Mononuclear cell (primary cell): ENCODE measurements around the gene NDFIP1. TPM values are rescaled to one million over a fixed set of nuclear protein-coding genes. Genes with fewer than 3 reads are reported as not detected.

Experiments used
- H3K27me3 ChIP-seq: 2 replicates; pipeline ENCODE4 v1.6.0; 2011; ENCODE audit warnings: low read length, control low read depth; ENCODE audit not compliant: insufficient read depth
- H3K4me1 ChIP-seq: 2 replicates; pipeline ENCODE4 v1.5.1; 2011; ENCODE audit warnings: mild to moderate bottlenecking, low read length, control low read depth; ENCODE audit not compliant: insufficient read depth
- H3K4me3 ChIP-seq: 2 replicates; pipeline ENCODE4 v1.5.1; 2011; ENCODE audit warnings: mild to moderate bottlenecking, low read length, moderate library complexity
- H3K9me3 ChIP-seq: 2 replicates; pipeline ENCODE4 v1.5.1; 2011; ENCODE audit warnings: low read depth, mild to moderate bottlenecking, control low read depth, low read length
- total RNA-seq: library from RNA; depleted of rRNA; stranded (reverse); fragments of >200 nt; gene quantifications from one replicate; pipeline ENCODE4 v1.2.3, GENCODE V29; 2012

The NDFIP1 gene
- total RNA-seq, 1 donor = 195 TPM

DNA sequence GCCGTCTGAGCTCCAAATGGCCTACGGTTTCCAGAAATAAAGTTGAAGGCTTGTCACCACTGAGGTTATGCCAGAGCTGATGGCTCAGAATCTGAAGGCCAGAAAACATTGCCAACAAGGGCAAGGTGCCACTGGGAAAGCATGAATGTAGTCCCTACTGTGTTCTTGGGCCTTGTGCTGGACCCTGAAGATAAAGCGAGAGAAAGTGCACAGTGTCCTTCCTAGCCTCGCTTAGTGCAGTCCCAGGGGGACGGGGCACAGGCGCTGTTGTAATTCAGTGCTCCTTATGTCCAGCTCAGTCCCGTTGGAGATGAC is 84.5 kb downstream of the NDFIP1 start:
- Histone ChIP-seq H3K9me3 (no peaks in the 10 kb centered on the region), H3K27me3 (no peaks in the 10 kb centered on the region)

DNA sequence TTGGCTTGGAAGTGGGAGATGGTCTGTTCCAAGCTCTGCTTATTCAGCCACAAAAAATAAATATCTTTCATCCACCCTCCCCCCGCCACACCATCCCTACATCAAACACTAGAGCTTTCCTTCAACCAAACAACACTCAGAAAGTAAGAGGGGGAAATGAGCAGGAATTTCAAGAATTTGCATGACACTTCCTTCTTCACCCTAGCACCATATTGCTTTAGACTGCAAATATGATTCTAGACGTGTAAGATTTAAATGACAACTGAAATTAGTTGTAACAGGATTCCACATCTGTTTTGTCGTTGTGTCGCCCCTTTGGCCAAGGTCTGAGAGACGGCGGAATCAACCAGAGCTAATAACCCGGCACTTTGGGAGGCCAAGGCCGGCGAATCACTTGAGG is 88.5 kb downstream of the NDFIP1 start:
- no peak overlapping the region for H3K4me3 ChIP-seq
- no peaks in the 10 kb centered on the region for H3K27me3 ChIP-seq
- no peaks in the 10 kb centered on the region for H3K9me3 ChIP-seq
- no peaks in the 10 kb centered on the region for H3K4me1 ChIP-seq

More for the DNA sequence above, 84.5 kb downstream of the NDFIP1 start:
- Histone ChIP-seq H3K4me3 (no peak overlapping the region), H3K4me1 (no peaks in the 10 kb centered on the region)

DNA sequence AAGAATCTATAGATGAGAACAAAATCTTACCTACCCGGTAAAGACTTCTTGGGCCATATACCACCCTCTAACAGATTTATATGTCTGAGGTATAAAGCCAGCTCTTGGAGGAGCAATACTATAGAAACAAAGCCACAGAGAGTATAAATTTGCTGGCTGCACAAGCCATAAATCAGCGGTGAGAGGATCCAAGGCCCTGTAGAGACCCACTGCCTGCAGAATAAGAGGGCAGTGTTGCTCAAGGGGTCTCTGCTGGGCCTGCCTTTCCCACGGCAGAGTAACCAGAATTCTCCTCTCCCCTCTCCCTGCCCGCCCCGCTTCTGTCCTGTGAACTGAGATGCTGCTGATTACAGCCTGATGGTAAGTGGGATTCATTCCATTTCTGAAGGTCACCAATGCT is 89.2 kb downstream of the NDFIP1 start:
- Histone ChIP-seq H3K27me3 (no peaks in the 10 kb centered on the region), H3K4me1 (no peaks in the 10 kb centered on the region), H3K4me3 (no peak overlapping the region), H3K9me3 (no peaks in the 10 kb centered on the region)

GRCh38 chr5:142199388-142199787 is 90.8 kb downstream of the NDFIP1 start:
- Histone ChIP-seq H3K27me3 (no peaks in the 10 kb centered on the region), H3K9me3 (no peaks in the 10 kb centered on the region)

DNA sequence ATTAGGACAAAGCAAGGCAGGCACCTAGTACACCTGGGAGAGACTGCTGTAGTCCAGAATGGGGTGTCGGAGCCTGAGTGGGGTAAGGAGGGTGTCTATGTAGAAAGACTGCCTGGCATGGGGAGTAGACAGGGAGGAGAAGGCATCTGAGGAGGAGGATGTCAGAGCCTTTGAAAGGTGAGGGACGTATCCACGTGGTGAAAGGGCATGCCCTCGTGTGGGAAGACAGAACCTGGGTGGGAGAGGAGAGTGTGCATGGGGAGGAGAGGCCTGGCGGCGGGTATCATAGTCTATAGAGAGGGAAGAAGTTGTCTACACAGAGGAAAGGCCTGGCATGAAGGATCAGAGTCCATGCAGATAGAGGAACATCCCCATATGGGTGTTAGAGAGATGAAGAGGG is 91.8 kb downstream of the NDFIP1 start:
- no peaks in the 10 kb centered on the region for H3K4me1 ChIP-seq
- H3K4me3 ChIP-seq = no peak overlapping the region
- no peaks in the 10 kb centered on the region for H3K27me3 ChIP-seq
- H3K9me3 ChIP-seq = no peaks in the 10 kb centered on the region

More at GRCh38 chr5:142199388-142199787, 90.8 kb downstream of the NDFIP1 start:
- Histone ChIP-seq H3K4me1 (no peaks in the 10 kb centered on the region), H3K4me3 (no peak overlapping the region)

GRCh38 chr5:142201471-142201887 is 92.9 kb downstream of the NDFIP1 start:
- Histone ChIP-seq H3K4me1 (no peaks in the 10 kb centered on the region), H3K9me3 (no peaks in the 10 kb centered on the region)

DNA sequence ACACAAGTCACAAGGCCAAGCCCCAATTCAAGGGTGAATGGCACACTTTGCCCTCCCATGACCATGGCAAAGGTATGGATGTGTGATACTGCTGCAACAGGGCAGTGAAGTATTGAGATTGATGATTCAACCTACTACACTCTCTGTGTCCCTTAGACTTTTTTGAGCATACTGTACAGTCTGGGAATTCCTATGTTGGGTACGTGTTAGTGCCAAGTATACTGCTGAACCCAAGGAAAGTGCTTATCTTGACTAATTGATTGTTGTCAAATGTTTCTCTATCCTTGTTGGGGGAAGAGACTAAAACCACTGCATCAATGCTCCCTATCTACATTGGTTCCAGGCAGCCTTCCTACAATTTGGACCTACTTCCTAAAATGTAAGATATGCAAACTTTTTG is 93.7 kb downstream of the NDFIP1 start:
- H3K4me1 ChIP-seq = no peaks in the 10 kb centered on the region

More at GRCh38 chr5:142201471-142201887, 92.9 kb downstream of the NDFIP1 start:
- Histone ChIP-seq H3K27me3 (no peaks in the 10 kb centered on the region), H3K4me3 (no peak overlapping the region)

More for the DNA sequence above, 93.7 kb downstream of the NDFIP1 start:
- Histone ChIP-seq H3K27me3 (no peaks in the 10 kb centered on the region), H3K9me3 (no peaks in the 10 kb centered on the region), H3K4me3 (no peak overlapping the region)

Other genes with a start within 250 kb of the NDFIP1 start
- 2.8 TPM for gene PCDH1, start 230.4 kb upstream of the NDFIP1 start, total RNA-seq
- 47.1 TPM for gene DELE1, start 184.9 kb upstream of the NDFIP1 start, total RNA-seq
- gene PCDH12, start 150.6 kb upstream of the NDFIP1 start, total RNA-seq = under 0.01 TPM
- 13.0 TPM for gene RNF14, start 139.7 kb upstream of the NDFIP1 start, total RNA-seq
- 6.6 TPM for gene GNPDA1, start 95.8 kb upstream of the NDFIP1 start, total RNA-seq
- gene SPRY4, start 216.2 kb downstream of the NDFIP1 start, total RNA-seq = not detected